ENCODE measurements around the gene ITSN1. TPM values are rescaled to one million over a fixed set of nuclear protein-coding genes. Genes with fewer than 3 reads are reported as not detected.
"Not testable (repeated sequence)": the region's sequence is repeated elsewhere in the genome, so short reads cannot be mapped to it uniquely, and the experiment has no call there.

The ITSN1 gene
- total RNA-seq, 1 experiment from 2014 or later = 50.3 TPM

GRCh38 chr21:33608559-33608958, 33.7 kb upstream of the ITSN1 start:
- intact Hi-C loops (cut with micrococcal nuclease; ENCODE audit: unreplicated experiment) (no loop called here), in situ Hi-C loops (cut with HindIII; ENCODE audit: low pct_unique_long_range_greater_than_20kb, low sequenced_read_pairs) (no loop called here)
- no peaks in the 10 kb centered on the region for H3K9me3 ChIP-seq (ENCODE audit: control insufficient read depth, insufficient read depth, low read depth, low read length)
- no peaks in the 10 kb centered on the region for H3K4me1 ChIP-seq (ENCODE audit: control insufficient read depth, insufficient read depth, low read length)
- no peak overlapping the region for H3K4me3 ChIP-seq (ENCODE audit: low read depth in 2 of 2, low read length in 2 of 2)
- BruUV-seq (replicated peaks) = no TSS peak
- ATAC-seq (no peak), DNase-seq (ENCODE audit: low read depth, low spot score) (no peak)
- peaks cover 5% of the 10 kb centered on the region; the same call in 1 of the 2 replicates for H3K36me3 ChIP-seq (ENCODE audit: control insufficient read depth, insufficient read depth, low read length)
- TF ChIP-seq TCF7L2 (IDR thresholded peaks at IDR 0.05; ENCODE audit: low read depth, low read length) = no peak
- no peak for TF ChIP-seq SIN3A (IDR thresholded peaks at IDR 0.05; ENCODE audit: borderline replicate concordance, insufficient read depth, low read depth, low read length)
- TF ChIP-seq CTCF (IDR thresholded peaks at IDR 0.05) = no peak
- TF ChIP-seq POLR2AphosphoS5 (IDR thresholded peaks at IDR 0.05; ENCODE audit: low read depth, low read length) = no peak
- POLR2A ChIA-PET = no interaction called here
- H3K27me3 ChIP-seq (ENCODE audit: control insufficient read depth, insufficient read depth, low read length) = no peaks in the 10 kb centered on the region
- CTCF ChIA-PET = no interaction called here
- H3K27ac ChIP-seq (ENCODE audit: low read length) = no peak overlapping the region

- in situ Hi-C loops (cut with HindIII; ENCODE audit: low pct_unique_long_range_greater_than_20kb, low sequenced_read_pairs) = no loop called here
- Histone ChIP-seq H3K9me3 (ENCODE audit: control insufficient read depth, insufficient read depth, low read depth, low read length) (no peaks in the 10 kb centered on the region), H3K4me1 (ENCODE audit: control insufficient read depth, insufficient read depth, low read length) (no peaks in the 10 kb centered on the region), H3K36me3 (ENCODE audit: control insufficient read depth, insufficient read depth, low read length) (peaks cover 5% of the 10 kb centered on the region; the same call in 1 of the 2 replicates), H3K27me3 (ENCODE audit: control insufficient read depth, insufficient read depth, low read length) (no peaks in the 10 kb centered on the region), H3K27ac (ENCODE audit: low read length) (no peak overlapping the region), H3K4me3 (ENCODE audit: low read depth in 2 of 2, low read length in 2 of 2) (no peak overlapping the region)
- ATAC-seq (no peak), DNase-seq (ENCODE audit: low read depth, low spot score) (no peak)
- intact Hi-C loops (cut with micrococcal nuclease; ENCODE audit: unreplicated experiment) = no loop called here
- ChIA-PET CTCF (no interaction called here), POLR2A (no interaction called here)
- no TSS peak for BruUV-seq (replicated peaks)
- TF ChIP-seq POLR2AphosphoS5 (IDR thresholded peaks at IDR 0.05; ENCODE audit: low read depth, low read length) (no peak), SIN3A (IDR thresholded peaks at IDR 0.05; ENCODE audit: borderline replicate concordance, insufficient read depth, low read depth, low read length) (no peak), TCF7L2 (IDR thresholded peaks at IDR 0.05; ENCODE audit: low read depth, low read length) (no peak)
These were observed 31.1 kb upstream of the ITSN1 start for GRCh38 chr21:33611006-33611744.

- H3K9me3 ChIP-seq (ENCODE audit: control insufficient read depth, insufficient read depth, low read depth, low read length); in situ Hi-C loops (cut with HindIII; ENCODE audit: low pct_unique_long_range_greater_than_20kb, low sequenced_read_pairs); H3K4me3 ChIP-seq (ENCODE audit: low read depth in 2 of 2, low read length in 2 of 2); POLR2A ChIA-PET; CTCF ChIA-PET; H3K27me3 ChIP-seq (ENCODE audit: control insufficient read depth, insufficient read depth, low read length); H3K4me1 ChIP-seq (ENCODE audit: control insufficient read depth, insufficient read depth, low read length); BruUV-seq (replicated peaks); H3K27ac ChIP-seq (ENCODE audit: low read length); ATAC-seq; intact Hi-C loops (cut with micrococcal nuclease; ENCODE audit: unreplicated experiment); DNase-seq (ENCODE audit: low read depth, low spot score): not testable (repeated sequence)
- peaks cover 10% of the 10 kb centered on the region for H3K36me3 ChIP-seq (ENCODE audit: control insufficient read depth, insufficient read depth, low read length)
These were observed 24.7 kb upstream of the ITSN1 start for GRCh38 chr21:33617565-33617964.

GRCh38 chr21:33618407-33618806, 23.9 kb upstream of the ITSN1 start:
- in situ Hi-C loops (cut with HindIII; ENCODE audit: low pct_unique_long_range_greater_than_20kb, low sequenced_read_pairs) = no loop called here
- POLR2A ChIA-PET = interaction anchor here (0.5 kb wide), 1 partner anchor 75 kb away, joined by 9 read pairs; no protein-coding TSS in a partner anchor
- CTCF ChIA-PET = no interaction called here
- Histone ChIP-seq H3K4me1 (ENCODE audit: control insufficient read depth, insufficient read depth, low read length) (no peaks in the 10 kb centered on the region), H3K27me3 (ENCODE audit: control insufficient read depth, insufficient read depth, low read length) (no peaks in the 10 kb centered on the region), H3K36me3 (ENCODE audit: control insufficient read depth, insufficient read depth, low read length) (peaks cover 6% of the 10 kb centered on the region), H3K4me3 (ENCODE audit: low read depth in 2 of 2, low read length in 2 of 2) (no peak overlapping the region), H3K9me3 (ENCODE audit: control insufficient read depth, insufficient read depth, low read depth, low read length) (no peaks in the 10 kb centered on the region), H3K27ac (ENCODE audit: low read length) (no peak overlapping the region)
- BruUV-seq (replicated peaks) = no TSS peak
- DNase-seq (ENCODE audit: low read depth, low spot score) (no peak), ATAC-seq (no peak)
- TF ChIP-seq TCF7L2 (IDR thresholded peaks at IDR 0.05; ENCODE audit: low read depth, low read length) (no peak), REST (IDR thresholded peaks at IDR 0.05; ENCODE audit: insufficient read depth in 1 of 2, low read depth in 2 of 2, low read length in 1 of 2) (no peak), SIN3A (IDR thresholded peaks at IDR 0.05; ENCODE audit: borderline replicate concordance, insufficient read depth, low read depth, low read length) (no peak), CTCF (IDR thresholded peaks at IDR 0.05) (no peak), POLR2AphosphoS5 (IDR thresholded peaks at IDR 0.05; ENCODE audit: low read depth, low read length) (no peak)
- intact Hi-C loops (cut with micrococcal nuclease; ENCODE audit: unreplicated experiment) = no loop called here
